AG04449 (cell line): ENCODE data around the gene CCDC88B.
"Not testable (repeated sequence)": the region's sequence is repeated elsewhere in the genome, so short reads cannot be mapped to it uniquely, and the experiment has no call there.

Experiments
- CTCF ChIA-PET: fragments of 350-600 bp; formaldehyde crosslinking; extraction: SDS; loops from one replicate; lab custom pipeline; 2021; ENCODE audit warnings: antibody characterized with exemption; lab: Yijun Ruan, JAX
- POLR2A ChIA-PET: fragments of 400-600, 350-600 bp; formaldehyde crosslinking; extraction: SDS; loops from one replicate; lab custom pipeline; 2020; ENCODE audit warnings: antibody characterized with exemption, inconsistent platforms; lab: Yijun Ruan, JAX
- DNase-seq: peaks from one replicate; pipeline ENCODE4 v3.0.0-alpha.2; 2010; ENCODE audit warnings: low read depth, low spot score
- H3K4me3 ChIP-seq: 2 replicates; pipeline ENCODE4 v1.5.1; 2011; ENCODE audit warnings: low read depth, mild to moderate bottlenecking, control low read depth, low read length
- TF ChIP-seq, protein P1 (sequence below): IDR thresholded peaks from one replicate; pipeline ENCODE4 v1.5.1; 2011; ENCODE audit warnings: mild to moderate bottlenecking, moderate library complexity, low read length, control low read depth, inconsistent platforms; ENCODE audit not compliant: insufficient read depth; ENCODE audit errors: missing control alignments

Gene CCDC88B

DNA sequence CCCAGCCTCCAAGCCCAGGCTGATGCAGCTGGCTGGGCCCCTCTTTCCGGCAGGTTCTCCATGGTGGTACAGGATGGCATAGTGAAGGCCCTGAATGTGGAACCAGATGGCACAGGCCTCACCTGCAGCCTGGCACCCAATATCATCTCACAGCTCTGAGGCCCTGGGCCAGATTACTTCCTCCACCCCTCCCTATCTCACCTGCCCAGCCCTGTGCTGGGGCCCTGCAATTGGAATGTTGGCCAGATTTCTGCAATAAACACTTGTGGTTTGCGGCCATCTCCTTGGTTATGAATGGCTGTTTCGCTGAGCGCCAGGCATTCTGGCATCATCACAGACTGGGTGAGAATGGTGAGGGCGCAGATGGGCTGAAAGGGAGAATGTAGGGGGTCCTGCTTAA lies 18.5 kb upstream of the CCDC88B start:
- no peak for DNase-seq
- POLR2A ChIA-PET: interaction anchor here (0.6 kb wide), 1 partner anchor 107 kb away, joined by 3 read pairs; no protein-coding TSS in a partner anchor
- TF ChIP-seq, protein P1, sequence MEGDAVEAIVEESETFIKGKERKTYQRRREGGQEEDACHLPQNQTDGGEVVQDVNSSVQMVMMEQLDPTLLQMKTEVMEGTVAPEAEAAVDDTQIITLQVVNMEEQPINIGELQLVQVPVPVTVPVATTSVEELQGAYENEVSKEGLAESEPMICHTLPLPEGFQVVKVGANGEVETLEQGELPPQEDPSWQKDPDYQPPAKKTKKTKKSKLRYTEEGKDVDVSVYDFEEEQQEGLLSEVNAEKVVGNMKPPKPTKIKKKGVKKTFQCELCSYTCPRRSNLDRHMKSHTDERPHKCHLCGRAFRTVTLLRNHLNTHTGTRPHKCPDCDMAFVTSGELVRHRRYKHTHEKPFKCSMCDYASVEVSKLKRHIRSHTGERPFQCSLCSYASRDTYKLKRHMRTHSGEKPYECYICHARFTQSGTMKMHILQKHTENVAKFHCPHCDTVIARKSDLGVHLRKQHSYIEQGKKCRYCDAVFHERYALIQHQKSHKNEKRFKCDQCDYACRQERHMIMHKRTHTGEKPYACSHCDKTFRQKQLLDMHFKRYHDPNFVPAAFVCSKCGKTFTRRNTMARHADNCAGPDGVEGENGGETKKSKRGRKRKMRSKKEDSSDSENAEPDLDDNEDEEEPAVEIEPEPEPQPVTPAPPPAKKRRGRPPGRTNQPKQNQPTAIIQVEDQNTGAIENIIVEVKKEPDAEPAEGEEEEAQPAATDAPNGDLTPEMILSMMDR: no peak
- CTCF ChIA-PET: interaction anchor here (1.3 to 5.2 kb wide), 3 partner anchors 12 to 34 kb away, joined by 3 to 27 read pairs (median 25); no protein-coding TSS in a partner anchor
- H3K4me3 ChIP-seq: no peak overlapping the region

DNA sequence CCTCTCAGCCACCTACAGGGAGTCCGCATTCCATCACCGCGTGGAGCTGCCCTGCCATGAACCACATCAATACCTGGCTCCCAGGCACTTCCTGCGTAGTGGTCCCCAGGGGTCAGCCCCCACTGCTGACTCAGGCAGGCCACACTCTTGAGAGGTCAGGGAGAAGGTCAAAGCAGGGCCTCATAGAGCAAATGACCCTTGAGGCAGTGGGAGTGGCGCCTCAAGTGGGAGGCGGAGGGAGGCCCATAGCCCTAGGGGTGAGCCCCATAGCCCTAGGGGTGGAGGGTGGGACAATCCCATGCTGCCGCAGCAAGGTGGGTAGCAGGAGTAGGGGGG lies 17.1 kb upstream of the CCDC88B start:
- no peak overlapping the region for H3K4me3 ChIP-seq
- TF ChIP-seq, protein P1: no peak
- CTCF ChIA-PET: interaction anchor here (1.3 to 5.2 kb wide), 4 partner anchors 10 to 72 kb away, joined by 3 to 27 read pairs (median 14); no protein-coding TSS in a partner anchor
- POLR2A ChIA-PET: interaction anchor here (0.6 kb wide), 2 partner anchors 13 to 87 kb away, joined by 3 to 4 read pairs; no protein-coding TSS in a partner anchor
- DNase-seq: no peak

DNA sequence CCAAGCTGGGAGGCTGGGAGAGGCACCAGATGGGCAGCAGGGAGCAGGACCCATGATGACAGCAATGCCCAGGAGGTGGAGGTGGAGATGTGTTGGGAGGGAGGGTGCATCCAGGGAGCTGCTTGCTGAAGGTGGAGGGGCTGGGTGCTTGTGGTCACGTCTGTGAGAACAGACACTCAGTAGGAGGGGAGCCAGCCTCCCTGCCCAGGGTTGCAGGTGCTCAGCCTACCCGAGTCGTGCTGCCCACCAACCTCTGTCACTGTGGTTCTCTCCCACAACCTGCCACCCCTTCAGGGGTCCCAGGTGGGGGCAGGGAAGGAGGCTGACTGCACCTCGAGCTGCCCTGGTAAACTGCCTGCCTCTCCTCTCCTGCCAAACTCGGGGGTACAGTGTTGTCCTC lies 16.6 kb upstream of the CCDC88B start:
- DNase-seq: no peak
- TF ChIP-seq, protein P1: no peak
- POLR2A ChIA-PET: interaction anchor here (0.6 kb wide), 2 partner anchors 14 to 87 kb away, joined by 3 to 4 read pairs; no protein-coding TSS in a partner anchor
- H3K4me3 ChIP-seq: no peak overlapping the region
- CTCF ChIA-PET: interaction anchor here (1.3 to 5.2 kb wide), 5 partner anchors 10 to 73 kb away, joined by 3 to 27 read pairs (median 6); no protein-coding TSS in a partner anchor

DNA sequence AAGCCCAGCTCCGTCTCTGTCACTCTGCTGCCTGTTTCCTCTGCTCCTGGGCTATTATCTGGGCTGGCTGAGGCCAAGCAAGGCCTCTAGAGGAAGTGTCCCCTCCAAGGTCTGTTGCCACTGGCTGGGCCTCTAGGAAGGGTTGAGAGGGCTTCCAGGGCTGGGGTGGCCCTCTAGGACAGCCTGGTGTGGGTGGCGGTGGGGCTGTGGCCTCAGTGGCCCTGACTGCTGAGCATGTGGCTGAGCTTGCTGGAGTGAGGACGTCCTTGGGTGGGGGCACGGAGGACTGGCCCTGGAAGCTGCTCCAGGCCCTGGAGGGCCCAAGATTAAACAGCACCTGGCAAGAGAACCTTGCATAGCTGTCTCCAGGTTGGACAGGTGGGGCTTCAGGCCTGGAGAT lies 16.0 kb upstream of the CCDC88B start:
- H3K4me3 ChIP-seq, DNase-seq, POLR2A ChIA-PET: not testable (repeated sequence)
- CTCF ChIA-PET: interaction anchor here (0.9 to 5.2 kb wide), 7 partner anchors 9 to 327 kb away, joined by 3 to 27 read pairs (median 4); no protein-coding TSS in a partner anchor

DNA sequence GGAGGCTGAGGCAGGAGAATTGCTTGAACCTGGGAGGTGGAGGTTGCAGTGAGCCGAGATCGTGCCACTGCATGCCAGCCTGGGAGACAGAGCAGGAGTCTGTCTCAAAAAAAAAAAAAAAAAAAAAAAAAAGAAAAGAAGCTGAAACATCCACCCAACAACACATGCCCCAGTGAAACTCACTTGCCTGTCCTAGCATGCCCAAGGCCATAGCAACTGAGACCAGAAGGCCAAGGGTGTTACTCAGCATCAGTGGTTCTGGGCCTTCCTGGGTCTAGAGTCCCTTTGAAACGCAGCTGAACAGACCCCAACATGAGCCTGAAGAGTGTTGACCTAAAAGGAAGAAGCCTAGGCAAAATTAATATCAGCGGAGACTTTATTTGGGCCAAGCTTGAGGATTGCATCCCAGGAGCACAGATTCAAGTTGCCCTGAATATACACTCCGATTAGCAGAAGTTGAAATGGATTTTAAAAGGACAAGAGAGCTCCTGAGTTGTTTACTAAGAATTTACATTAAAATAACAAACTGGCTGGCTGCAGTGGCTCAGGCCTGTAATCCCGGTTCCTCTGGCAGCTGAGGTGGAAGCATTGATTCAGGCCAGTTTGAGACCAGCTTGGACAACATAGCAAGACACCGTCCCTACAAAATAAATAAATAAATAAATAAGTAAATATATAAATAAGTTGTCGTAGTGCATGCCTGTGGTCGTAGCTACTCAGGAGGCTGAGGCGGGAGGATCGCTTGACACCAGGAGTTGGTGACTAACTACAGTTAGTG lies 15.1 kb upstream of the CCDC88B start:
- TF ChIP-seq, protein P1: no peak
- ChIA-PET CTCF (interaction anchor here (0.7 to 5.2 kb wide), 7 partner anchors 16 to 327 kb away, joined by 3 to 27 read pairs (median 3); no protein-coding TSS in a partner anchor), POLR2A (no interaction called here)
- no peak for DNase-seq
- no peak overlapping the region for H3K4me3 ChIP-seq

DNA sequence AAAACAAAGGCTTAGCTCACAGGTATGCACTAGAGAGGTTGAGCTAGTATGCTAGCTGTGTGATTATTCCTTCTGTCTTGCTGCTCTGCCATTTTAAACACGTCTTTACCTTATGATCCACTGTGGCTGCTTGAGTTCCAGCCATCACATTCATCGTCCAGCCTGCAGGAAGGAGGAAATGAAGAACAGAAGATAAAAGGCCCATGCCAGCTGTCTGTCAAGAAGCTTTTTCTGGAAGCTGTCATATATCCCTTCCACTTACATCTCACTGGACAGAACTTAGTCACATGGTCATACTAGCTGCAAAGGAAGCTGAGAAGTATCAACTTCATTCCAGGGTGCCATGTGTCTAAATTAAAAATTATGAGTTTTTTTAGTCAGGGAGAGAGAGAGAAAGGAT lies 12.6 kb upstream of the CCDC88B start:
- ChIA-PET CTCF (interaction anchor here (1.0 to 1.1 kb wide), 3 partner anchors 23 to 28 kb away, joined by 3 to 4 read pairs (median 3); no protein-coding TSS in a partner anchor), POLR2A (interaction anchor here (0.8 kb wide), 1 partner anchor 10 kb away, joined by 4 read pairs; the partner anchor contains the start of gene PRDX5)
- no peak overlapping the region for H3K4me3 ChIP-seq
- no peak for DNase-seq
- TF ChIP-seq, protein P1: no peak
